ENCODE data around the gene IL4.

DNA sequence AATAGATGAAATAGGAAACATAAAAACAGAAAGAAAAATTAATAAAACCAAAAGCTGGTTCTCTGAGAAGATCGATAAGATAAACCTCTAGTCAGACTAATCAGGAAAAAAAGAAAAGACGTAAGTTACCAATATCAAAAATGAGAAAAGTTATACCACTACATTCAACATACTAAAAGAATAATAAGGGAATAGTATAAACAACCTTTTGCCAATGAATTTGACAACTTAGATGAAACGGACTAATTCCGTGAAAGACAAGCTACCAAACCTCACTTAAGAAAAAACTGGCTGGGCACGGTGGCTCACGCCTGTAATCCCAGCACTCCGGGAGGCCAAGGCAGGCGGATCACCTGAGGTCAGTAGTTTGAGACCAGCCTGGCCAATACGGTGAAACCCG lies 56.1 kb downstream of the IL4 start:
- no peak for TF ChIP-seq HNRNPLL (IDR thresholded peaks at IDR 0.05; ENCODE audit: low read depth, low read length, poor library complexity, severe bottlenecking)
- TF ChIP-seq ZNF589 (CRISPR knock-in tag; conservative IDR thresholded peaks at IDR 0.05): no peak
- no peak for TF ChIP-seq RBM39 (IDR thresholded peaks at IDR 0.05; ENCODE audit: low read depth, low read length, poor library complexity, severe bottlenecking)

Measured in HepG2 (cell line).